GM18870 (cell line): ENCODE data around the gene TSSC4.

Experiments used
- ATAC-seq: cut with Tn5 transposase; IDR thresholded peaks from one replicate; pipeline ENCODE4 v1.9.1; 2021; ENCODE audit warnings: moderate library complexity; ENCODE audit not compliant: unreplicated experiment

TSSC4 gene

DNA sequence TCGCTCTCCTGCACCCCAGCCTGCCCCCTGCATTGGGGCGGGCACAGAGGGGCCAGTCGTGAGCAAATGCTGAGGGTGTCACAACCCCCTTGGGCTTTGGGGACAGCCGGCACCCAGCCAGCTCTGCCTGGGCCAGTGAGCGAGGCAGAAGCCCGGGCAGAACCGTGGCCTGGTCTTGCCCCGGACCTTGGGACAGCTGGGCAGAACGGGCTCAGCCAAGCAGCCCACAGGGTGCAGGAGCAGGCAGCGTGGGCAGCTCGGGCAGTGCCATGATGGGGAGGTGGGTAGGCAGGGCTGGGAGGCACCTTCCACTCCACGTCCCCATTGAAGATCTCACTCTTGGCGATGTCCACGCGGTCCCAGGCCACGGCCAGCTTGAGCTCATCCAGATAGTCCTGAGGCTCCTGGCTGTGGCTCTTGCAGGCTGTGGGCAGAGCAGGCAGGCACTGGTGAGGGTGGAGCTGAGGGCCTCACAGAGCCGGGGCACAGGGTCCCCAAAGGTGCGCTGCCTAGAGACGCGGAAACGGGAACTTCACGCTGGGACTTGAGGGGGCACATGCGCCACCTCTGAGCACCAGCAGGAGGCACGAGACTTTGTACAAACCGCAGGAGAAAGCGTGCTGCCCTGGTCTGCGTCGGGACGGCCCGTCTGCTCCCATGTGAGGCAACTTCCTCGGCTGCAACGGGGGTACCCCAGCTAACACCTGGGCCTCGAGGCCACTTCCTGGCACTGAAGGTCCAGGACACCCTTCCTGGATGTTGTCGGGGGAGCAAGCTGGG lies 15.2 kb downstream of the TSSC4 start:
- ATAC-seq, result no peak

DNA sequence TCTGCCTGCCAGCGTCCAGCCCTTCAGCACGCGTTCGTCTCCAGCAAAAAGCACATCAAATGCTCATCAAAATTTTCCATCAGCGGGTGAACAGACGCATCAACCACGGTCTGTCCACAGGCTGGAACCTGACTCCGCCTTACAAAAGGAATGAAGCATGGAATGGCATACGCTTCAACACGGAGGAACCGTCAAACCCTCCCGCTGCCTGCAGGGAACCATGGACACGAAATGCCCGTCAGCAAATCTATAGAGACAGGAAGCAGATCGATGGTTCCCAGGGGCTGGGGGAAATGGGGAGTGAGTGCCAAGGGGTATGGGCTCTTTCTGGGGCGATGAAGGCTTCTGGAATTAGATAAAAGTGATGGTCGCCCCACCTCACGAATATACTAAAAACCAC lies 16.2 kb downstream of the TSSC4 start:
- no peak for ATAC-seq

DNA sequence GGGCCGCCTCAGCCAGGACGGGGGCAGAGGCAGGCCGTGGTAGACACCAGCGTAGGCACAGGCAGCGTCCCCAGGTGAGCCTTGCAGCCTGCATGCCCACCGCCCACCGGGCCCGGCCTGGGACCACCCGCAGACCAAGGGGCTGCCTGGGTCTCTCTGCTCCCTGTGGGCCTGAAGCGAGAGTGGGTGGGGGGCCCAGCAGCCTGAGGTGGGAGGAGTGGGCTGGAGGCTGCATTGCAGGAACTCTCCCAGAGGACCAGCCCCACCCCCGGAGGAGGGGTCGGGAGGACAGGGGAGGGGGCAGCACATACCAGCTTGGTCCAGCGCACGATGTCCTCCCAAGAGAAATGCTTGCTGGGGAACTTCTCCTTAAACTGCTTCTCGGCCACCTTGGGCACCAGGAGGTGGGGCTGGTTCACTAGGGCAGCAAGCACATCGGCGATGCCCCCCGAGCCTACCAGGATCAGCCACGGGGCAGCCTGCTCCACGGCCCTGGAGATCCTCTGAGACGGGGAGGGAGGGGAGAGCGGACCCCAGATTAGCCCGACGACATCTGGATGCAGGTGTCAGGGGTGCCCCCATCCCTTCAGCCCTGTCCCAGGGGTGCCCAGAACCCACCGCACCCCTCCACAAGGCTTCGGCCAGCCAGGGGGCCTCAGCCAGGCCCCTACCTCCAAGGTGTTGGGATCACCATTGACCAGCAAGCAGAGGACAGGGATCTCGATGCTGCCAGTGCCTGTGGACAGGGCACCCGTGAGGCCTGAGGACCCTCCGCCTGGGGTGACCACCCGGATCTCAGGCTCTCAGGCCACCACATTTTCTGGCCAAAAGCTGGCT lies 17.5 kb downstream of the TSSC4 start:
- ATAC-seq, result no peak

DNA sequence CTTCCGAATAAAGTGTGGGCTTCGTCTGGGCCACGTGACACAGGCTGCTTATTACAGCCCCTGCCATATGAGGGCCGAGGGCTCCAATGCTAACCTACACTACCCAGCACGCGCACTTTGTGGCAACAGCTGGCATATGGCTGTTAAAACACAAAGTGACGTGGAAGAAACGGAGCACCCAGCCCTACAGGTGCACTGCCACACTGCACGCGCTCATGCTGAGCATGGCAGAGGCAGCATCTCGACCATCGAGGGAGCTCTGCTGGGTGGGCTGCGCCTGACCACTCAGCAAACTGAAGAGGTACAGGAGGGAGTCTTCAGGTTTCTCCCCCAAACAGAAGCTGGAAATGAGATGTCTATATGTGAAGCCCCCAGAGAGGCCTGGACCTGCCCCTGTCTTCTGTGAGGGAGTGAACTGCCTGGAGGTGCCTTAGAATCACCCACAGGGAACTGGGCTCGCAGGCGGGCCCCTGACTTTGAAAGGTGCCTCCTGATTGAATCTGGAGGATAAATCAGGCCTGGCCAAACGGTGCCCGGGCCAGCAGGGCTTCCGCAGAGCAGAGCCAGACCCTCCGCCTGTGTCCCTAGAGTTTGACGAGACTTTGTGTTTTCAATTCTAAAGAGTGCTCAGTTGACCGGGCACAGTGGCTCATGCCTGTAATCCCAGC lies 18.3 kb downstream of the TSSC4 start:
- no peak for ATAC-seq

DNA sequence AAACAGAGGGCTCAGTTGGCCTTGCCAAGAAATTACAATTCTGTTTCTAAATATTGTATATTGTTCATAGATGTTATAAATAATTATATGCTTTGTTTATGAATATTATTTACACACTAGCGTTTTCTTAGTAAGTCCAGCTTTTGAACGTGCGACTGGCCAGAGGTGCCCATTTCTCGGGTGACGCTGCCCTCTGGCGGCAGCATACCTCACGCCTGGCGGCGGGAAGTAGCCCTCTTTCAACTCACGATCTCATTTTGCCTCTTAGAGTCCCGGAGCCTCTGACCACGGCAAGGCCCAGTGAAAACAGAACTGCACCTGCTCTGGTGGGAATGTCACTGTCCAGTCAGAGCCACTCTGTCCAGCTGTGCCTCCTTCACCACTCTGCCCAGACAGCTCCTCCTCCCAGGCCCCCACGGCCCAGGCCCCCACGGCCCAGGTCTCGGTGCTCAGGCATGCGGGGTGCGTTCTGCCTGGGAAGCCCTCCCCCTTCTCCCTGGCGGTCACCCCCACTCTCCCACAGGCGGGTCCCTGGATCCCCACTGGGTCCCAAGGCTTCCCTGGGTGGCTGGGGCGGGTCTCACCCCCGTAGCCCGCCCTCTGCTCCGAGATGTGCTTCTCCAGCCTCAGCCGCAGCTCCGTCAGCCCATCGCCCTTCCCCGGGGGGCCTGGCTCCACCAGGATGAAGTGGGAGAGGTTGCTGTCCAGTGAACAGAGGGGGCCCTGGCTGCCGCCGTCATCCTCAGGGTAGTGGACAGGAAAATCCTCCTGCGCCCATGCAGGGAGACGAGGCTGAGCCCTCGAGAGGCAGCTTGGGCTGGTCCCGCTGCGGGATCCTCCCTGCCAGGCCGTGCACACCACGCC lies 19.3 kb downstream of the TSSC4 start:
- no peak for ATAC-seq

DNA sequence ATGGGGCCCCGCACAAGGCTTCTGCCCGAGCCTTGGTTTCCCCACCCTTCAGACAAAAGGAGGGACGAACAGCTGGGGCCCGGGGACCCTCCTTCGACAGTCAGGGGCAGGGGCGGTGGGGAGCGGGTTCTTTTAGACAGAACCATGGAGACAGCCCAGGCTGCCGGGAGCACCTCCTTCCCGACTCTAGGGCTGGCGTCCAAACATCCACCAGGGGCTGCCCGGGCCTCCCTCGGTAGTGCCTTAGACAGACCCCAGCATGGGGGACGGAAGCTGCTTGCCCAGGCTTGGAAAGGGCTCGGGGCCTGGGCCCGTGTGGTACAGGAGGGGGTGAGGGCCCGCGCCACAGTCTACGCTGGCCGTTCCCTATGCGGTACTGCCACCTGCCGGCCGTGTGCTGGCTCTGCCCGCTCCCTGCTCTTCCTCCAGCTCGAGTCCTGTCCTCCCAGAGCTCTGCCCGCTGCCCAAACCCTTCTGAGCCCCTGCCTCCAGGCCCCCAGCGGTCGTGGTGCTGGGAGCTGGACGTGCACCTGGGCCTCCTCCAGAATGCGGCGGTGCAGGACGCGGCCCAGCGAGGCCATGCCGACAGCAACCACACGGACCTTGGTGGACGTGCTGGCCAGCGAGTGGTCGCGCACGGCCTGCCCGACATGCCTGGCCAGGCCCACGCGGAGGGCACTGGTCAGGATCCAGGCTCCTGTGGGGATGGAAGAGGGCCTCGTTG lies 20.1 kb downstream of the TSSC4 start:
- no peak for ATAC-seq

DNA sequence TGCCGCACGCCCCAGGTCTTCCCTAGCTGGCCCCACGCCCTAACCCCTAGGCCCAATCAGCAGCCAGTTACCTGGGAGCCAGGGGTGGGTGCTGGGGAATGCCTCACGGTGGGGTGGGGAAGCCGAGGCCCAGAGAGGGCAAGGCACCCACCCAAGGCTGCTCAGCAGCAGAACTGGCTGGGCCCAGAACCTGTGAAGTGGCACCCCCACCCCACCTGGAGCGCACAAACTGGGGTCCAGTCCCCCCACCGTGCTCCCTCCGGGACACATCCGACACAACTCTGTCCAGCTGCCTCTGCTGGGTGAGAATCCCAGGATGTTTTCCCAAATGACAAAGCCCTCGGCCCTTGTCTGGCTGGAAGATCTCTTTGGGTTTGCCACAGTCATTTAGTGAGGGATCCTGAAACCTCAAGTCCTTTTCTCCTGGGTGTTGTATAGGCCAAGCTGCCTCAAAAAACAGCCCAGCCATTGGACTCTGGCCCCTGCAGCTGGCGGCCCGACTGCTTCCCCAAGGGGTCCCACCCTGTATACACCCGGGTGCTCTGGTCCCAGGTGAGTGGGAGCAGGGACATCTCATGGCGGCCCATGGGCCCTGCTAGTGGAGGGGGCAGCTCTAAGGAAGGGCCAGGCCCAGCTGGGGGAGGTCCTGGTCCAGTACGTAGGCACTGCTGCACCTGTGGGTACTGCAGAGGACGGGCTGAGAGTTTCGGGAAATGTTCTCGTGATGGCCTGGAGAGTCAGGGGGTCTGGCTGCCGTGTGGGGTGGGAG lies 20.9 kb downstream of the TSSC4 start:
- no peak for ATAC-seq

DNA sequence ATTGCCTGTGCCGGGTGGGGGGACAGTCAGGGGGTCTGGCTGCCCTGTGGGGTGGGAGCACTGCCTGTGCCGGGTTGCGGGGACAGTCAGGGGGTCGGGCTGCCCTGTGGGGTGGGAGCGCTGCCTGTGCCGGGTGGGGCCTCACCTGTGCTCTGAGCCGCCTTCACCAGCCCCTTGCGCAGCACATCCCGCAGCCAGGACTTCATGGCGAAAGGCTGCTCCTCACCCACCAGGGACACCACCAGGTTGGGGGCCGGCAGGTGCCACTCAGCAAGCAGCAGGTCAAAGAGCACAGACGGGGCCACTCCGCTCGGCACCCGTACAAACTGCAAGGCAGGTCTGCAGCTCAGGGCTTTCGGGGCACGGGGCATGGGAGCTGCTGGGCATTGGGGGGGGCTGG lies 21.4 kb downstream of the TSSC4 start:
- ATAC-seq, result no peak

DNA sequence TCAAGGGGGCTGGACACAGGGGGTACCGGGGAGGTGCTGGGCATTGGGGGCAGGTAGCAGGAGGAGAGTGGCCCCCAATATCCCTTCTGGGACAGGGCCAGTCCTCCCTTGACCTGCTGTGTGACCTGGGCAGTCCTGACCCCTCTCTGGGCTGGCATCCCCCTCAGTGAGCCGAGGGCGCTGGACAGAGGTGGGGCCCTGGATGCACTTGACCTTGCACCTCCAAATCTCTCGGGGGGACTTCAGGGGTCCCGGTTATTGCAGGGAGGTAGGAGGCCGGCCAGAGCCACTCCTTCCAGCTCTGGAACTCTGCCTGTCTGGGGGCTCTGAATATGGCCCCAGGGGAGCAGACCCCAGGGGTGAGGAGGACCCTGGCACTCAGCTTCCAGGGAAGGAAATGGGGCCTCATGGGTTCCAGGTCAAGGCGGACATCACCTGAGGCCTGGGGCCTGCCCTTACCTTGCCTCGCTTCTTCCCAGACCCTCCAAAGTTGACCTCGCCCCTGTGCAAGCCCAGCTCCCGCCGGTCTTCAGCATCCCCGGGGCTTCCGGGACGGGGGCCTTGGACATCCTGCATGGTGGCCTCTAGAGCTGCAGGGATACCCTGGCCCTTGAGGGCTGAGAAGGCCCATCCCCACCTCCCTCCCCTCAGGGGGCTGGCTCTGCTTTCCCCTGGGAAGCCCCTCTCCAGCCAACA lies 22.1 kb downstream of the TSSC4 start:
- ATAC-seq, result no peak

DNA sequence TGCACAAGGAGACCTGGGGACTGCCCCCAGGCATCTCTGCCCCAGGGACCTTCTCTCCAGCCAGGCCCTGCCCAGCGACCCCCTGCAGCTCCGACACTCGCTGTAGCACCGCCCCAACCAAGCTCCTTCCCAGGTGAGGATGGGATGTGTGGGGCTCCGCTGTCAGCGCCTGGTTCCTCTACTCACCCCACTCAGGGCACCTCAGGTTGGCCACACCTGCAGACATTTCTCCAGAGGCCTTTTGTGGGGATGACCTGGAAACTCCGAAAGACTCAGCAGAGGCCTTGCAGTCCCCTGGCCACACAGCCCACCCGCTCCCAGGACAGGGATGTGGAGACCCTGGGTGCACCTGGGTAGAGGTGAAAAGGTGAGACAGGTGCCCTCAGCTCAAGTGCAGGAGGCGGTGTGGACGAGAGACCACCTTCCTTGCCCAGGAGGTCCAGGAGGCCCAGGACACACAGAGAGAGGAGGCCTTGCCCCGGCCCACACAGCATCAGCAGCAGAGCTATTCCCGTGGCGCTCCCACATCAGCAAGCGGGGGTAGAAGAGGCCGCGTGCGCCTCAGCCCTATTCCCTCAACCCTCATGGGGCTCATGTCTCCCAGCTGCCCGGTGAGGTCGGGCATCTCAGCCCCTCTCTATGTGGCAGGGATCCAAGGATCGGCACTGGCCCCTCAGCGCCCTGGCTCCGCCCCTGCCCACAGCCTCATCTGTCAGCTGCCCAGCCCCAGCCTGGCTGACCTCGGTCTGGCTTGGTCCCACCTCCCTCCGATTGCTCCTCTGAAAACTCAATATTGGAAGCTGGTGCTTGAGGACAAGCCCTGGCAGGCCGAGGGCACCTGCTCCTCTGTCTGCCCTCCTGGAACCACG lies 22.8 kb downstream of the TSSC4 start:
- no peak for ATAC-seq

DNA sequence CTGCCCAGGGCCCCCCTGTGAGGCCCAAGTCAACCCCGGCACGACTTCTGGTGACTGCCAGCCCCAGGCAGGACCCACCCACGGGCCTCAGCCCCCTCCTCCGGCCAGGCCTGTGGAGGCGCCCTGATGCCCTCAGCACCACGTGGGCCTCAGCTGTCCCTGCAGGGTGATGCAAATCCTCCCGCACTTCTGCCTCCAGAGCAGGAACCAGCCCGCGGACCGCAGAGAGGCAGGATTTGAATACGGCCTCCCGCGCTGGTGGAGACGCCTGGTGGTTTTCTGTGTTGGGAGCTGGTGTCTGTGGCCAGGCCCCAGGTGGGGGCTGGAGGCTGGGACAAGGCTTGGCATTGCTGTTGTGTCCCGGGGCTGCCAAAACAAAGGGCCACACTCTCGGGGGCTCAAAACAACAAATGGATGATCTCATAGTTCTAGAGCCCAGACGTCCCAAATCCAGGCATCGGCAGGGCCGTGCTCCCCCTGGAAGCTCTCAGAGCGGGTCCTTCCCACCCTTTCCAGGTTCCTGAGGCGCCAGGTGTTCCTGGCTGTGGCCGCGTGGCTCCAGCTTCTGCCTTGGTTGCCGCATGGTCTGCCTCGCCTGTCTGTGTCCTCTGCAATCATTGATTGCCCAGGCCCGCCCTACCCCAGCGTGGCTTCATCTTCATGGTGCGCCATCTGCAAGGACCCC lies 24.4 kb downstream of the TSSC4 start:
- no peak for ATAC-seq

DNA sequence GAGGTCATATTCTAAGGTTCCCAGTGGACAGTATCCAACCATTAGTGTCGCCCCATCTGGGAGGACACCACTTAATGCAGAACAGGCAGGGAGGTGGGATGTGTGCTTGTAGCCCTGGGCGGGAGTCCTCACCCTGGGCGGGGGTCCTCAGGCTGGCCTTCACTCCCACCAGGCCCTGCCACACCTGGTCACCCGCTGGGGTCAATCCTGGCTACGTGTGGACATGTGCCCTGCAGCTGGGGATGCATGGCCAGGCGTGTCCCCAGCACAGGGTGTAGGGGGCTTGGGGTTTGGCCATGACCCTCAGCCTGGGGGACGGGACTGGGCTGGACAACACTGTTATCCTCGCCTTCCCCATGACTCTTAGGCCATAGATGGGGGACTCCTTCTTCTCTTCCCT lies 25.0 kb downstream of the TSSC4 start:
- no peak for ATAC-seq

DNA sequence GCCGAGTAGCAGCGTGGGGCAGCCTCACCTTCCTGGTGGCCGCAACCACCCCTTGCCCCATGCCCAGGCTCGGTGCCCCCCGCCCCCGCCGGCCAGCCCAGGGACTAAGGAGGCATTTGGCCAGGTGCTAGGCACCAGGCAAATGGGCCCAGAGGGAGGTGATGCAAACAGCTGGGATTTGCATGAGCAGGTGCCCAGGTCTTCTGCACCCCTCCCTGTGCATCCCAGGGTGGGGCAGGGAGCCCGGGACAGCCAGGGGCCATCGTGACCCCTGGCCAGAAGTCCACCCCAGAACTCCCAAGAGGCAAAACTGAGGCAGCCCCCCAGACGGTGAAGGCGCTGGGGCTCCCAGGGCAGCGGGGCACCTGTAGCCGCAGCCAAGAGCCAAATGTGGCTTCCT lies 25.7 kb downstream of the TSSC4 start:
- no peak for ATAC-seq

DNA sequence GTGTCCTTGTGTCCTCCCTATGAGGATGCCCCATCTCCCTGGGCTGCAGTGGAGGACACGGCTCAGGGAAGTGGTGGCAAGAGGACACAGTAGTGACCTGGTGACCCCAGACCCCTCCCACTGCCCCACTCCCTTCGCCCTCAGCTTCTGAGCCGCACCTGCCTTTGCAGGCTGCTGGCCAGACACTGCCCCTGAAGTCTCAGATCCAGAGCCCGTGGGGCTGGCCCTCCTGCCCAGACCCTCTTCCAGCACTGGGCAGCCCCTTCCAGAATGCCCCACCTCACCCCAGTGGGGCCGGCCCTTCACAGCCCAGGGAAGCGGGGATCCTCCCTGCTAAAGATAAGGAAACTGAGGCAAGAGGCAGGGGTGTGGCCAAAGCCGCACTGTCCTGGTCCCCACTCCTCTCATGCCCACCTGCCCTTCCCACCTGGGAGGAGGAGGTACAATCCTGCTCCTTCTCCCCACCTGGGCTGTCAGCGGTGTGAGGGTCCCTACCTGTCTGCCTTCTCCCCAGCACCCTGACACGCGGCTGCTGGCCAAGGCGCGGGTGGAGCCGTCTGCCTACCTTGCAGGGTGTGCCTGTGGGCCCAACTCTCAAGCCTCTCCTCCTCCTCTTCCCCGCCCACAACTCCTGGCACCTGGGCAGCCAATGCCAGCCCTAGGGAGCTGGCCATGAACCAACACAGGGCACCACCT lies 26.4 kb downstream of the TSSC4 start:
- no peak for ATAC-seq

DNA sequence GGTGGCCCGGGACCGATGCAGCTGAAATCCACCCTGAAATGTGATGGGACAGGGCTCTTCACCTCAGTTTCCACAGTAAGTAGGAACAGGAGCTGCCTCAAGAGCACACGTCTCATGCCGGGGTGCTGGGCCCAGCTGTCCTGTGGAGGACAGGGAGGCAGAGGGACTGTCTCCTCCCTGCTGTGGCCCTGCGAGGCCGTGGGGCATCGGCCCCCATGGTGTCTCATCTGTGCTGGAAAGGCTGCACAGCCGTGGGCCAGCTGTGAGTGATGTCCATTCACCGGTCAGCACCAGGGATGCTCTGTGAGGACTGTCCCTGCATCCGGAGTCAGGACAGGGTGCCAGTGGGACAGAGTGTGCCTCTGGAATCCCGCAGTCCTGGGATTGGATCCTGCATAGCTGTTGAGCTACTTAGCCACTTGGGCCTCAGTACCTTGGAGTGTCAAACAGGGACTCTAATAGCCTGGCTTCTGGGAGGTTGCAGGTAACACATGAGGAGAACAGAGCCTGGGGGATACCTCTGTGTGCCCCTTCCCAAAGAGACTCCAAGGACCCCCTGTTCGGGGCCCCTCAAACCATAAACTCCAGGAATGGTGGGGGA lies 27.3 kb downstream of the TSSC4 start:
- no peak for ATAC-seq

DNA sequence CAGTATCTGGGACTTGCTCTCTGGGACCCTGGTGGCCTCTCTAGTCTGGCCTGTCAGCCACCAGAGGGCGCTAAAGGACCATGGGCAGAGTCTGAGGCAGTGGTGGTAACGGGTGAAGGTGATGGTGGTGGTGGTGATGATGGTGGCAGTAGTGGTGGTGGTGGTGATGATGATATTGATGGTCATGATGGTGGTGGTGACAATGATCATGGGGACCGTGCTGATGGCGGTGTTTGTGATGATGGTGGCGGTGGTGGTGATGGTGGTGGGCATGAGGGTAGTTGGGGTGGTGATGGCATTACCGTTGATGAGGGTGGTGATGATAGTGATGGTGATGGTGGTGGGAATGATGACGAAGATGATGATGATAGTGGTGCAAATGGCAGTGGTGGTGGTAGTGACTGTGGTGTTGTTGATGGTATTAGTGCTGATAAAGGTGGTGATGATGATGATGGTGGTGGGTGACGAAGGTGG lies 27.8 kb downstream of the TSSC4 start:
- no peak for ATAC-seq
